ENCODE results near the gene CAMK1D.

CAMK1D gene

DNA sequence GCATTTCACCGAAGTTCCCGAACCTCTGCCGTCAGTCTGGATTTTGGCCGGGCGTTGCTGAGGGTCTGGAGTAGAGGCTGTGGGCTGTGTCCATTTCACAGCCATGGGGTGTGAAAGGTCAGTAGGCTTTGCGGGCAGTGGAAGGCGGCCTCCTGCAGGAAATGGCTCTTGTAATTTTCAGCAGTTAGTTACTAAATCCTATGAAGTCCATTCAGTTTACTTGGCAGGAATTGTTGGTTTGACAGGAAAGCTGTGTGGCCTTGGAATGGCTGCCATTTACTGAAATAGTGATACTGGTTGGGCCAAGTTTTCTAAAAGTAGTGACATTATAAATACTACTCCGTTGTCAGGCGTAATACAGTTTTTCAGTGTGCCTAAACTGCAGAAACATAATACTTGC is 348.4 kb downstream of the CAMK1D start:
- TF ChIP-seq, protein P1, sequence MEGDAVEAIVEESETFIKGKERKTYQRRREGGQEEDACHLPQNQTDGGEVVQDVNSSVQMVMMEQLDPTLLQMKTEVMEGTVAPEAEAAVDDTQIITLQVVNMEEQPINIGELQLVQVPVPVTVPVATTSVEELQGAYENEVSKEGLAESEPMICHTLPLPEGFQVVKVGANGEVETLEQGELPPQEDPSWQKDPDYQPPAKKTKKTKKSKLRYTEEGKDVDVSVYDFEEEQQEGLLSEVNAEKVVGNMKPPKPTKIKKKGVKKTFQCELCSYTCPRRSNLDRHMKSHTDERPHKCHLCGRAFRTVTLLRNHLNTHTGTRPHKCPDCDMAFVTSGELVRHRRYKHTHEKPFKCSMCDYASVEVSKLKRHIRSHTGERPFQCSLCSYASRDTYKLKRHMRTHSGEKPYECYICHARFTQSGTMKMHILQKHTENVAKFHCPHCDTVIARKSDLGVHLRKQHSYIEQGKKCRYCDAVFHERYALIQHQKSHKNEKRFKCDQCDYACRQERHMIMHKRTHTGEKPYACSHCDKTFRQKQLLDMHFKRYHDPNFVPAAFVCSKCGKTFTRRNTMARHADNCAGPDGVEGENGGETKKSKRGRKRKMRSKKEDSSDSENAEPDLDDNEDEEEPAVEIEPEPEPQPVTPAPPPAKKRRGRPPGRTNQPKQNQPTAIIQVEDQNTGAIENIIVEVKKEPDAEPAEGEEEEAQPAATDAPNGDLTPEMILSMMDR (IDR thresholded peaks at IDR 0.05; ENCODE audit: low read depth, low read length): no peak
- Histone ChIP-seq H3K27ac (no peak overlapping the region), H3K9me3 (ENCODE audit: severe bottlenecking) (no peaks in the 10 kb centered on the region), H3K27me3 (ENCODE audit: insufficient read depth, low read depth, severe bottlenecking) (no peaks in the 10 kb centered on the region), H3K4me3 (ENCODE audit: low read depth, low read length) (no peak overlapping the region), H3K36me3 (no peaks in the 10 kb centered on the region)
- no peak for DNase-seq

DNA sequence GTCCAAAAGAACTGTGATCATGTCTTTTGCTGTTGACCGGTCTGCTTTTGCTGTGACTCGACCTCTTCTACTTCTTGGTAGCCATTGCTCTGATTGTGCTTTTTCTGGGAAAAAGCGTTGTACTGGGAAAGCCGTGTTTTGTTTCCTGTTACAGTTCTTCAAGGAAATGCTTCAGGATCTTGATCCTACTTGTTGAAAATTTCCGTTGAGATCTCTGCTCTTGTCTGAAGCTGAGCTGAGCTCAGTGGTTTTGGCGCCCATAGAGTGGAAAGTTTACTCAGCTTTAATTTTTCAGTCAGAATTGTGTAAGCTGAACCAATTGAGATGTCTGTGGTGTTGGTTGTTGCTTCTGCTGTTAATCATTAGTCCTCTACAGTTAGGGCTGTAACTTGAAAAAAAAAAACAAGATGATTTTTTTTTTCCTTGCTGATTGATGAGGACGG is 349.9 kb downstream of the CAMK1D start:
- no peak for DNase-seq
- TF ChIP-seq, protein P1 (IDR thresholded peaks at IDR 0.05; ENCODE audit: low read depth, low read length): no peak
- H3K27ac ChIP-seq: no peak overlapping the region

DNA sequence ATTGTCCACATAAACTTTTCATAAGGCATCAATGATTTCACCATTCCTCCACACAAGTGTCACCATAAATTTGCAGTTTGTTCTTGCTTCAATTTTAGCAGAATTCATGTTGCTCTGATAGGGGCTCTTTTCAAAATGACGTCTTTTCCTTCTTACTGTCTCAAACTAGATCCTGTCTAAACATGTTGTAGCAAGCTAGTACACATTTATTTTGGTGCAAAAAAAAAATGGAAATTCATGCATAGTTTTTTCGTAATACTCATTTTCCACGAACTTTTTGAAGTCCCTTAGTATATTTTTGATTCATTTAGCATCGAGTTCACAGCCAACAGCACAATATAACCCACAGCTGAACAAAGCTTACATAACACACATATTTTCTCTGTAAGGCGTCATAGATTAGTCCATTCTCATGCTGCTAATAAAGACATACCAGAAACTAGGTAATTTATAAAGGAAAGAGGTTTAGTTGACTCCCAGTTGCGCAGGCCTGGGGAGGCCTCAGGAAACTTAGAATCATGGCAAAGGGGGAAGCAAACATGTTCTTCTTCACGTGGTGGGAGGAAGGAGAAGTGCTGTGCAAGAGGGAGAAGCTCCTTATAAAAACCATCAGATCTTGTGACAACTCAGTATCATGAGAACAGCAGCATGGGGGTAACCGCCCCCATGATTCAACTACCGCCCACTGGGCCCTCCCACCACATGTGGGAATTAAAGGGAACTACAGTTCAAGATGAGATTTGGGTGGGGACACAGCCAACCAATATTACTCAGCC is 350.6 kb downstream of the CAMK1D start:
- no peaks in the 10 kb centered on the region for H3K9me3 ChIP-seq (ENCODE audit: severe bottlenecking)
- no peak for DNase-seq
- TF ChIP-seq, protein P1 (IDR thresholded peaks at IDR 0.05; ENCODE audit: low read depth, low read length): no peak
- H3K27me3 ChIP-seq (ENCODE audit: insufficient read depth, low read depth, severe bottlenecking): no peaks in the 10 kb centered on the region
- no peaks in the 10 kb centered on the region for H3K36me3 ChIP-seq
- no peak overlapping the region for H3K4me3 ChIP-seq (ENCODE audit: low read depth, low read length)
- no peak overlapping the region for H3K27ac ChIP-seq

More for the DNA sequence above, 349.9 kb downstream of the CAMK1D start:
- Histone ChIP-seq H3K9me3 (ENCODE audit: severe bottlenecking) (no peaks in the 10 kb centered on the region), H3K27me3 (ENCODE audit: insufficient read depth, low read depth, severe bottlenecking) (no peaks in the 10 kb centered on the region), H3K4me3 (ENCODE audit: low read depth, low read length) (no peak overlapping the region), H3K36me3 (no peaks in the 10 kb centered on the region)

DNA sequence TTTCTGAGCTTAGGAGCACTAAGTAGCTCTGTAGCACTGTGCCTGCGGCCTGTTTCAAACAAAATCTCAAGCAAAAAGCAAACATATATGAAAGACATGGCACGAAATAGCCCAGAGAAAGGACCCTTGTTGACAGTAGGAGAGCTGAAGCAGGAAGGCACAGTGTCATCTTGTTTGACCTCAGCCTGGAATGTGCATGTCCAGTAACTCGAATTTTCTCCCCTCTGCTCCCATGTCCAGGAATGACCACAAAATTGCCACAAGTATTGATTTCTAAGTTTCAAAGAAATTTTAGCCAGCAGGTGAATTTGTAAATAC is 351.2 kb downstream of the CAMK1D start:
- H3K27me3 ChIP-seq (ENCODE audit: insufficient read depth, low read depth, severe bottlenecking): no peaks in the 10 kb centered on the region
- no peaks in the 10 kb centered on the region for H3K9me3 ChIP-seq (ENCODE audit: severe bottlenecking)
- H3K36me3 ChIP-seq: no peaks in the 10 kb centered on the region
- DNase-seq: no peak
- no peak overlapping the region for H3K4me3 ChIP-seq (ENCODE audit: low read depth, low read length)
- H3K27ac ChIP-seq: no peak overlapping the region
- TF ChIP-seq, protein P1 (IDR thresholded peaks at IDR 0.05; ENCODE audit: low read depth, low read length): no peak

DNA sequence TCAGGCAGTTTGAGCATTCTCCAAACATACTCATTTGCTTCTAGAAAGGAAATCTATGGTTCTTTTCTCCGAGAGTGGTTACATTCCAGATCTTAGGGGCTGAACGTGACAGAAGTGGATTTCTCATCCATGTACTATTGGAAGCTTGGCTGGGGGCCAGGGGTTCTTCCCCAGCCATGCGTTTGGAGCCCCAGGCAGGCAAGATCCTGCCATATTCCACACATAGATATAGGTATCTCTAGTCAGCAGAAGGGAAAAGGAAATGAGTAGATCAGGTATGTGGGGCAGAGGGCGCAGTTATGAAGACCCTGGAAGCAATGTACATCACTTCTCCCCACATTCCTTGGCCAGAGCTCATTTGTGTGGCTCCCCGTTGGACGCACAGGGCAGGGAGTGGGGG is 352.3 kb downstream of the CAMK1D start:
- Histone ChIP-seq H3K36me3 (no peaks in the 10 kb centered on the region), H3K27me3 (ENCODE audit: insufficient read depth, low read depth, severe bottlenecking) (no peaks in the 10 kb centered on the region), H3K4me3 (ENCODE audit: low read depth, low read length) (no peak overlapping the region), H3K9me3 (ENCODE audit: severe bottlenecking) (no peaks in the 10 kb centered on the region), H3K27ac (no peak overlapping the region)
- no peak for DNase-seq
- TF ChIP-seq, protein P1 (IDR thresholded peaks at IDR 0.05; ENCODE audit: low read depth, low read length): no peak

Measured in WERI-Rb-1 (cell line).